ENCODE results near the gene SH3TC1. TPM values are rescaled to one million over a fixed set of nuclear protein-coding genes. Genes with fewer than 3 reads are reported as not detected.
A peak's percentile ranks its signal among the peaks of the same experiment; 100 is the strongest.

SH3TC1 gene
- total and polyA plus RNA-seq, 10 of the 15 experiments (the other 5 are each of a cell fraction or from before 2014, with no cell fraction given) = 0.19 to 47.0 (median 18.4) TPM

GRCh38 chr4:8203052-8203401, 3.9 kb downstream of the SH3TC1 start (continued):
- TF ChIP-seq, protein P1, sequence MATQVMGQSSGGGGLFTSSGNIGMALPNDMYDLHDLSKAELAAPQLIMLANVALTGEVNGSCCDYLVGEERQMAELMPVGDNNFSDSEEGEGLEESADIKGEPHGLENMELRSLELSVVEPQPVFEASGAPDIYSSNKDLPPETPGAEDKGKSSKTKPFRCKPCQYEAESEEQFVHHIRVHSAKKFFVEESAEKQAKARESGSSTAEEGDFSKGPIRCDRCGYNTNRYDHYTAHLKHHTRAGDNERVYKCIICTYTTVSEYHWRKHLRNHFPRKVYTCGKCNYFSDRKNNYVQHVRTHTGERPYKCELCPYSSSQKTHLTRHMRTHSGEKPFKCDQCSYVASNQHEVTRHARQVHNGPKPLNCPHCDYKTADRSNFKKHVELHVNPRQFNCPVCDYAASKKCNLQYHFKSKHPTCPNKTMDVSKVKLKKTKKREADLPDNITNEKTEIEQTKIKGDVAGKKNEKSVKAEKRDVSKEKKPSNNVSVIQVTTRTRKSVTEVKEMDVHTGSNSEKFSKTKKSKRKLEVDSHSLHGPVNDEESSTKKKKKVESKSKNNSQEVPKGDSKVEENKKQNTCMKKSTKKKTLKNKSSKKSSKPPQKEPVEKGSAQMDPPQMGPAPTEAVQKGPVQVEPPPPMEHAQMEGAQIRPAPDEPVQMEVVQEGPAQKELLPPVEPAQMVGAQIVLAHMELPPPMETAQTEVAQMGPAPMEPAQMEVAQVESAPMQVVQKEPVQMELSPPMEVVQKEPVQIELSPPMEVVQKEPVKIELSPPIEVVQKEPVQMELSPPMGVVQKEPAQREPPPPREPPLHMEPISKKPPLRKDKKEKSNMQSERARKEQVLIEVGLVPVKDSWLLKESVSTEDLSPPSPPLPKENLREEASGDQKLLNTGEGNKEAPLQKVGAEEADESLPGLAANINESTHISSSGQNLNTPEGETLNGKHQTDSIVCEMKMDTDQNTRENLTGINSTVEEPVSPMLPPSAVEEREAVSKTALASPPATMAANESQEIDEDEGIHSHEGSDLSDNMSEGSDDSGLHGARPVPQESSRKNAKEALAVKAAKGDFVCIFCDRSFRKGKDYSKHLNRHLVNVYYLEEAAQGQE (IDR thresholded peaks at IDR 0.05; ENCODE audit: low read depth, low read length) = no peak
- no peak for TF ChIP-seq BRCA1 (IDR thresholded peaks at IDR 0.05; ENCODE audit: low read depth, low read length)
- peak in 1 of 2 experiments; percentile 10; a peak in 1 of 4 replicates for TF ChIP-seq BHLHE40 (IDR thresholded peaks at IDR 0.05; ENCODE audit: borderline replicate concordance in 1 of 2, low read depth in 2 of 2, low read length in 1 of 2)
- 0 out of 2 replicates have a peak, but pooled peaks have one; percentile 24 for TF ChIP-seq MLLT1 (IDR thresholded peaks at IDR 0.05)
- no peak for TF ChIP-seq EED (IDR thresholded peaks at IDR 0.05; ENCODE audit: low read depth)
- no peak for TF ChIP-seq JUNB (IDR thresholded peaks at IDR 0.05)
- no peak for TF ChIP-seq WRNIP1 (IDR thresholded peaks at IDR 0.05; ENCODE audit: borderline replicate concordance, low read depth, low read length)
- TF ChIP-seq STAT1 (conservative IDR thresholded peaks at IDR 0.05) = no peak
- peak; percentile 66; the same call in 1 of the 2 replicates for TF ChIP-seq HDGF (IDR thresholded peaks at IDR 0.05)
- TF ChIP-seq PKNOX1 (IDR thresholded peaks at IDR 0.05) = no peak
- TF ChIP-seq TCF12 (IDR thresholded peaks at IDR 0.05; ENCODE audit: low read depth, low read length) = no peak
- TF ChIP-seq TAF1 (IDR thresholded peaks at IDR 0.05; ENCODE audit: borderline replicate concordance, low read depth, low read length) = no peak
- TF ChIP-seq ZBTB11 (CRISPR knock-in tag; IDR thresholded peaks at IDR 0.05) = no peak
- no peak for TF ChIP-seq HCFC1 (IDR thresholded peaks at IDR 0.05; ENCODE audit: low read length)
- no peak for TF ChIP-seq SMARCA5 (IDR thresholded peaks at IDR 0.05)

Measured in GM12878 (cell line).